GM21381 (cell line): Measurements from ENCODE around the gene LIX1.

Experiments used
- ATAC-seq: cut with Tn5 transposase; IDR thresholded peaks from one replicate; pipeline ENCODE4 v1.9.1; 2021; ENCODE audit warnings: mild to moderate bottlenecking, moderate library complexity; ENCODE audit not compliant: unreplicated experiment

The LIX1 gene

GRCh38 chr5:97077246-97077645, 65.2 kb downstream of the LIX1 start:
- ATAC-seq: no peak

DNA sequence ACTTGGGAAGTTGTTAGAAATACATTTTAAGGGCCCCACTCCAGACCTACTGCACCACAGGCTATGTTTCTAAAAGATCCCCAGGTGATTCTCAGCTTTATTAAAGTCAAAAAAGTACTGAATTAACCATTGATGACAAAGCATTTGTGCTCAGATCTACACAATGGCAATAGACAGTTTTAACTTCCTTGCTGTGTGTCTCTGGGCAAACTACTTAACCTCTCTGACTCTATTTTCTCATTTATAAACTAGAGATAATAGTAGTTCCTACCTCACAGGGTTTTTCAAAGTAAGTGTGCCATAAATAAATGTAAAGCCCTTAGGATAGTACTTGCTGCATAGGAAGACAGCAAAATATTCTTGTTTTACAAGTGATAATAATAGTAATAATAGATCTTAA, 66.3 kb downstream of the LIX1 start:
- ATAC-seq: no peak

- ATAC-seq: no peak
Measured at GRCh38 chr5:97075649-97076048, 66.8 kb downstream of the LIX1 start.

- ATAC-seq: no peak
Measured at GRCh38 chr5:97074859-97075489, 67.4 kb downstream of the LIX1 start.

DNA sequence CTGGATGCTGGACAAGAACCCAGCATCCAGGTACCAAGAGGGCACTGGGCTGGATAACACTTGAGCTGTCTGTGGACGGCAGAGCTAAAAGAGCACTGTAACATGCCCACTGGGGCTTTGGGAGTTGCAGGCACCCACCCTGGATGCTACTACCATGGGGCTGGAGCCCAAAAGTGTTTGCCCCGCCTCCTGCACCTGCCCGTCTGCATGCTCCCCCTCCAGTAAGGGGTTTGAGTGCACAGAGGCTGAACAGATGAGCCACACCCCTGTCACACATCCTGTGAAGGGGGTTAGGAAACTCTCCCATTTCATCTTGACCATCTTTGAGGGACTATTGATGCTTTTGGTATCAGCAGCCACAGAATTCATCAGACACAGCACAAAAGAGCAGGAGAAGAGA, 69.0 kb downstream of the LIX1 start:
- no peak for ATAC-seq

DNA sequence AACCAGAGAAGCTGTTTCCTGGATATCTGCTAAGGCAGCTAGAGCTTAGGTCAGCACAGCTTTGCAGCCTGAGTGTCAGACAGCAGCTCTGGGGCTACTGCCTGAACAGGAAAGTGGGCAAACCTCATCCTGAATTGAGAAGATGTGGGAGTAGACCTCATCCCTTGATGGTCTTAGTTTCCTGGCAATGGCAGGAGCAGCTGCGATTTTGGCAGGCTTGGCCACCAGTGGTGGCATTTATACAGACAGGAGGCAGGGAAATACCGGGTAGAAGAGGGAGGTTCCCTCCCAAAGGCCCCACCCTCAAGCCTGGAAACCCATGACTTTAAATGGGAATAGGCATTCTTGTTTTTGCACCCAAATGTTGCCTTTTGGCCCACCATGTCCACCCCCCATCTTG, 69.7 kb downstream of the LIX1 start:
- no peak for ATAC-seq

DNA sequence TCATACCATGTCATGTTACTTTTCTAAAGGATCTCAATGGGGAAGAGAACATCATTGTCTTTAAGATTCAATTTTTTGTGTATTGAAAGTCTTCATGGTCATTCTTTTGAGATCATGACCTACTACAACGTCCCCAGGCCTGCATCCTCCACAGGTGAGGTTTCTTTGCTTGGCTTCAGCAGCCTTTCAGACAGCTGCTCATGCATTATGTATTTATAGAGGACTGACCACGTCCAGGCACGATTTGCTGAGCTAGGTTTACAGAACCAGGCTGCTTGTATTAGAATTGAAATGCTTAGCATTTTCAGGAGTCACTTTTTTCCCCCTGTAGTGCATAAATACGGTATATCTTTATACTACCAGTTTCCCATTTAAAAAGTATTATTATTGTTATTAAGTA, 70.4 kb downstream of the LIX1 start:
- no peak for ATAC-seq

GRCh38 chr5:97071101-97071500, 71.3 kb downstream of the LIX1 start:
- no peak for ATAC-seq

GRCh38 chr5:97070234-97070633, 72.2 kb downstream of the LIX1 start:
- no peak for ATAC-seq

DNA sequence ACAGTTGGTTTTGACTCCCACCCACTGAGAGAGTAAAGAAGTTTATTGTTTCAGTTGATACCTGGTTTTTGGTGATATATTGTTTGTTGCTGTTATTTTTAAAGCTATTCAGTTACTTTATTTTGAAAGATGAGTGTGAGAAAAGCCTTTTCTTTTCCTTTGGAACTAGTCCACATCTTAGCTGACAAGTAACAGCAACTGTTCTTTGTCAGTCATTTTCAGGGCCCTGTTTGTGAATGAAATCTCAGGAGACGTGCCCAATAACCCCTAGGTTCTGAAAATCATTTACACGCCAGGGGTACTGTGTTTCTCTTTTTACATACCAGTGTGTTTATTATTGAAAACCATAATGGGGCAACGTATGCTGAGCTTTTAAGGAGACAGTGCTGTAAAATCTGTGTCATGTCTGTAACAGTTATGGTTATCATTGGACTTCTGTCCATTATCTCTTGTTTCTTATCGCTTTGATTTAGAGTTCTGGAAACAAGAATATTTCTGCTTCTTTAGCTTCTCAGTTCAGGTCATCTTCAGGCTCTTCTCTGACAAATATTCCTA, 75.0 kb downstream of the LIX1 start:
- no peak for ATAC-seq

DNA sequence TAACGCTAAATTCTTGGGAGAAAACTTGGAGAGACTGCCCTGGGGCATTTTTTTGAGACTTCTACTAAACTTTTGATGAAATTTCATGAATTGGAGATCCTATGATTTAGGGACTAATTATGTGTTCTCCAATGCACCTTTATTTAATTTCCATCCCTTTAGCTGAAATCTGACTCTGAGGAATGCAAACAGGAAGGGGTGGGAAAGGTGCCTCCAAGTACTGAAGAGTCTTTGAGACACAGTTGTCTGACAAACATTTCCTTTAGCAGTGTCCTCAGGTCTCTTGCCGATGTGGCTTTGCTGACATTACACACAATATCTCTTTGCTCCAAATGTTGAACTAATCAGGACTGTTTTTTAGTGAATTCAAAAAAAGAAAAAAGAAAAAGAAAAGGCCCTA, 76.9 kb downstream of the LIX1 start:
- ATAC-seq: no peak

DNA sequence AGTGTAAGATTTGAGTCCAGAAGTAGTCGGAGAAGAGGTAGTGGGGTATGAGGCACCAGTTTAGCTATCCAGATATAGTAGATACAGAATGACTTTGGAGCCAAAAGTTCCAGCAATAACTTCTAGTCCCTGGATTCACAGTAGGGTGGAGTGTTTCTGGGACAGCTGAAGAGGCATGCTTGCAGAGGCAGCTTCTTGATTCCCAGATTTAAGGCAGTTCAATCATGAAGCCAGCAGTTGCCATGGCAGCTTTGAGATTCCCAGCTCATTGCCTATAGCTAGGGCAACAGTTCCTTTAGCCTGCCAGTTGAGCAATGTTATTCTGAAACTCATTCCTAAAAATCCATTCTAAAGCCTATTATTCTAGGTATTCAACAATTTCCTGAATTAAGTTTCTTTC, 79.2 kb downstream of the LIX1 start:
- ATAC-seq: no peak

DNA sequence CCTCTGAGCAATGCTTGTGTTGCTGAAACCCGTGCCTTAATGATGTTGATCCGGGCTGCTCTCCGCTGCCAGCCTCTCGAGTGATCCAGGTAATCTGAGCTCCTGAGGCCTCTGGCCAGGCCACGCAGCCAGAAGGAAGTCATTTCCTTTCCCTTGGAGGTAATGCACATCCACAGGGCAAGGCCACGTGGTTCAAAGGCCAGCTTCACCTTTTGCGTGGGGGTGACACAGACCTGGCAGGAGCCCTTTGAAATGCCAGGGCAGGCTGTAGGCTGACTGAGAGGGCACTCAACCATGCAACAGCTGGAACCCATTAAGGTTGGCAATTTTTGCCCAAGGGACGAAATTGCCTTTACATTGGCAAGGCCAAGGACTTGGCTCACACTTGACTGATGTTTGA, 80.4 kb downstream of the LIX1 start:
- no peak for ATAC-seq

DNA sequence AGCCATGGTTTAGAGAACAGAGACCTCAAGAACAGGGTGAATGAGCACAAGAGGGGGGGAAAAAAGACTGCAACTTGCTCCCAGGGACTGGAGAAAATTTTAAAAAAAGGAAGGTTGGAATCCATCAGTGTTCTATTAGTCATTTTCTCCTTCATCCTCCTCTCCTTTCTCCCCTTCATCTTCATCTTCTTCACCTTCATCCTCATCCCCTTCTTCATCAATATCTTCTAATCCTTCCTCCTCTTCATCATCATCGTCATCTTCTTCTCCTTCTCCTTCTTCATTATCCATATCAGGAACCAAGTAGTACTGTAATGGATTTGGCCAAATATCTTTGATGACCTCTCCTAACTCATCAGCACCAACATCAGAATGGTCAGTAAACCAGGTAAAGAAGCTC, 86.1 kb downstream of the LIX1 start:
- no peak for ATAC-seq

GRCh38 chr5:97049175-97049574, 93.2 kb downstream of the LIX1 start:
- no peak for ATAC-seq

- ATAC-seq: no peak
Measured at GRCh38 chr5:97047076-97047475, 95.3 kb downstream of the LIX1 start.

GRCh38 chr5:97046270-97046982, 96.0 kb downstream of the LIX1 start:
- no peak for ATAC-seq

- ATAC-seq: no peak
Measured at GRCh38 chr5:97044052-97044451, 98.4 kb downstream of the LIX1 start.

GRCh38 chr5:97043511-97043910, 98.9 kb downstream of the LIX1 start:
- ATAC-seq: no peak

- ATAC-seq: no peak
Measured at GRCh38 chr5:97042996-97043395, 99.4 kb downstream of the LIX1 start.
